GM18520 (cell line): Measurements from ENCODE around the gene TMEM163.
"Not testable (repeated sequence)": the region's sequence is repeated elsewhere in the genome, so short reads cannot be mapped to it uniquely, and the experiment has no call there.

ENCODE experiments used
- ATAC-seq: cut with Tn5 transposase; IDR thresholded peaks from one replicate; pipeline ENCODE4 v1.9.1; 2021; ENCODE audit not compliant: unreplicated experiment

TMEM163 gene

GRCh38 chr2:134724341-134724740 lies 5.5 kb upstream of the TMEM163 start:
- no peak for ATAC-seq

GRCh38 chr2:134723742-134724141 lies 4.9 kb upstream of the TMEM163 start:
- ATAC-seq: not testable (repeated sequence)

GRCh38 chr2:134722728-134723127 lies 3.9 kb upstream of the TMEM163 start:
- ATAC-seq: no peak

- ATAC-seq: no peak
Measured at GRCh38 chr2:134721596-134721995, 2.8 kb upstream of the TMEM163 start.

GRCh38 chr2:134718023-134718816 lies 580 bp downstream of the TMEM163 start:
- ATAC-seq: no peak

- no peak for ATAC-seq
Measured at GRCh38 chr2:134717286-134718022, 1.3 kb downstream of the TMEM163 start.

- ATAC-seq: no peak
Measured at GRCh38 chr2:134716721-134717243, 2.0 kb downstream of the TMEM163 start.

GRCh38 chr2:134715932-134716643 lies 2.7 kb downstream of the TMEM163 start:
- ATAC-seq: no peak

GRCh38 chr2:134714228-134714627 lies 4.6 kb downstream of the TMEM163 start:
- no peak for ATAC-seq

GRCh38 chr2:134713606-134714005 lies 5.2 kb downstream of the TMEM163 start:
- no peak for ATAC-seq

- ATAC-seq: no peak
Measured at GRCh38 chr2:134713176-134713575, 5.6 kb downstream of the TMEM163 start.

GRCh38 chr2:134712736-134713135 lies 6.1 kb downstream of the TMEM163 start:
- ATAC-seq: no peak

- no peak for ATAC-seq
Measured at GRCh38 chr2:134712299-134712698, 6.5 kb downstream of the TMEM163 start.

GRCh38 chr2:134711692-134712091 lies 7.1 kb downstream of the TMEM163 start:
- no peak for ATAC-seq

- no peak for ATAC-seq
Measured at GRCh38 chr2:134707330-134707676, 11.5 kb downstream of the TMEM163 start.

- no peak for ATAC-seq
Measured at GRCh38 chr2:134706587-134707329, 12.0 kb downstream of the TMEM163 start.

- no peak for ATAC-seq
Measured at GRCh38 chr2:134705861-134706586, 12.8 kb downstream of the TMEM163 start.

GRCh38 chr2:134704173-134704572 lies 14.6 kb downstream of the TMEM163 start:
- no peak for ATAC-seq

- no peak for ATAC-seq
Measured at GRCh38 chr2:134703426-134703825, 15.4 kb downstream of the TMEM163 start.

GRCh38 chr2:134700730-134701129 lies 18.1 kb downstream of the TMEM163 start:
- ATAC-seq: no peak
